NCI-H187 treated with DMSO at 0.1 percent for 48 hours (cell line): ENCODE results near the gene NHLH2.

ENCODE experiments used
- DNase-seq: peaks from one replicate; lab custom pipeline; 2025; lab: John Stamatoyannopoulos, UW

The NHLH2 gene

GRCh38 chr1:115840605-115841460, at the start of gene NHLH2:
Gene NHLH2, minus strand, starts transcription at chr1:115841126. Its CDS starts 2,754 bp downstream, at chr1:115838372.
- no peak for DNase-seq

GRCh38 chr1:115890580-115890979, 49.7 kb upstream of the NHLH2 start:
- DNase-seq: no peak

- DNase-seq: no peak
Observed at GRCh38 chr1:115888976-115889375, 48.0 kb upstream of the NHLH2 start.

DNA sequence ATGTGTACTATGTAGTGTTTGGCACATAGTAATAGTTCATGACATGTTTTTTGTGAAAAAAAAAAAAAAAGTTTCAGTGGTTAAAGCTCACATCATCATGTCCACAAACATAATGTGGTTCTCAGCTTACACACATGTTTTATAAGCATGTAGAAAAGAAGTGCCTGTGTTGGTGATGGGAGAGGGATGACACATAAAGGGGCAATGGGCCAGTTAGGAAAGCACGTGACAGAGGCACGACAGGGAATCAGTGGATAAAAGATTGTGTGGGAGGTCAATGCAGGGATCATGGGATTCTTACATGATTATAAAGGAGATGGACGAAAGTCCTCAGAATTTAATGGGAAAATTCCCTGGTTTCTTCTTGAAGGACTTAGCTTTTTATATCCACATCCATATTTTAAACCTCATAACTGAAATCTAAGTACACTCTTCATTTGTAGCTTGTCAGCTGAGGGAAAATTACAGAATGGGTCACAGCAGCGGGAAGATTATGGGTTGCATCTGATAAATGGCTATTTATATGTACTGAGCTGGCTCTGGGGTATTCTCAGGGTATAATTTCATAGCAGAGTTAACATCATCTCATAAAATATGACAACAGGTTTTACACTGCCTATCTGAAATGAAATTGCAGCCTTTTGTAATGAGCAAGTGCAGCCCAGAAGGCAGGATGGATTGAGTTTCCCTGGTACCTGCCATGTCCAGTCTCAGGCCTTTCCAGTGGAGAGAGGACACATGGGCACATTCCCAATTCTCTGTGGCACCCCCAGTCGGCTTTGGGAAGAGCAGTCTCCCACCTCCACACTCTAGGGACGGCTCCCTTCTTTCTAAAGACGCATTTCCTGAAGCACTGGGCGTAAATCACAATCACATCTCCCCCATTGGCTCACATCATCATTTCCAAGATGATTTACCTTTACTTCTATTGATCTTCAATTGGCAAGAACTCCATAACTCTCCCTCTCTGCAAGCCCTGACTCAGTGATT, 42.3 kb upstream of the NHLH2 start:
- no peak for DNase-seq

GRCh38 chr1:115880981-115881672, 40.2 kb upstream of the NHLH2 start:
- DNase-seq: no peak

DNA sequence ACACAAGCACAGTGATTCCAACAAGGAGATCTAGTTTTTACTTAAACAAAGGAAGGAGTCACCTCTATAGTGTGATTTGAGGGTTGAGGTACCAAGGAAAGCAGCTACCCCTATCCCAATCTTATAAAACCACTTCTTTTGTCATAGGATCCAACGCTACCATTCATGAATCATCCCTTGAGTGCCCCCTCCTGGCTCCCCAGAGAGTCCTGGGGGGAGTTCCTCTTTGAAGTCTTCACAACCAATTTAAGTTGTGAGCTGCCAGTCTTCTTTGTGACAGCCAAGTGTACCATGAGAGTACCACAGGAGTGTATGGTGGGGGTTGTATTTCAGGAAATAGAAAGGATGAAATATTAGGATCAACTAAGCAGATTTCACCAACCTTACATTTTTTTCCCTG, 39.1 kb upstream of the NHLH2 start:
- no peak for DNase-seq

- DNase-seq: peak; percentile 23
Observed at GRCh38 chr1:115877511-115877910, 36.6 kb upstream of the NHLH2 start.

- no peak for DNase-seq
Observed at GRCh38 chr1:115874904-115875303, 34.0 kb upstream of the NHLH2 start.

GRCh38 chr1:115874497-115874896, 33.6 kb upstream of the NHLH2 start:
- DNase-seq: no peak

DNA sequence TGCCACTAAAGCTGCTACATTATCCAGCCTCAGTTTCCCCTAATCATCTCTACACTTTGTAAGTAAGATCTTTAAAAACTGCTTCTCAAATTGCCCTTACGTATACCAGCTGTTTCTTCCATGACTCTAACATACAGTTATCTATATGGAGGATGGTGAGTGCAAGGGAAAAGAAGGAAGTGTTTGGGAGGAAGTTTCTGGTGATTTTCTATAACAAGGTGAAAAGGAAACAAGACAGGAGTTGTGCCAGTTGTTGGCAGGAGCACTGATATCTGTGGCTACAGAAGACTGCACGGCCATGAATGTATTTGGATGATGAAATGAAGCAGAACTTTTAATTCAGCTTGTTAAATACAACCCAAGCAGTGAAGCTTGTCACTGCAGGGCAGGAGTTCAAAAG, 32.3 kb upstream of the NHLH2 start:
- no peak for DNase-seq

- no peak for DNase-seq
Observed at GRCh38 chr1:115869064-115869463, 28.1 kb upstream of the NHLH2 start.

GRCh38 chr1:115867216-115867615, 26.3 kb upstream of the NHLH2 start:
- DNase-seq: no peak

GRCh38 chr1:115865704-115866380, 24.9 kb upstream of the NHLH2 start:
- no peak for DNase-seq

- DNase-seq: no peak
Observed at GRCh38 chr1:115862403-115862802, 21.5 kb upstream of the NHLH2 start.

GRCh38 chr1:115854005-115854404, 13.1 kb upstream of the NHLH2 start:
- DNase-seq: no peak

GRCh38 chr1:115850937-115851336, 10.0 kb upstream of the NHLH2 start:
- DNase-seq: no peak

GRCh38 chr1:115847787-115848186, 6.9 kb upstream of the NHLH2 start:
- DNase-seq: no peak

- DNase-seq: no peak
Observed at GRCh38 chr1:115842948-115843347, 2.0 kb upstream of the NHLH2 start.

GRCh38 chr1:115839679-115840237, 1.2 kb downstream of the NHLH2 start:
- DNase-seq: no peak

DNA sequence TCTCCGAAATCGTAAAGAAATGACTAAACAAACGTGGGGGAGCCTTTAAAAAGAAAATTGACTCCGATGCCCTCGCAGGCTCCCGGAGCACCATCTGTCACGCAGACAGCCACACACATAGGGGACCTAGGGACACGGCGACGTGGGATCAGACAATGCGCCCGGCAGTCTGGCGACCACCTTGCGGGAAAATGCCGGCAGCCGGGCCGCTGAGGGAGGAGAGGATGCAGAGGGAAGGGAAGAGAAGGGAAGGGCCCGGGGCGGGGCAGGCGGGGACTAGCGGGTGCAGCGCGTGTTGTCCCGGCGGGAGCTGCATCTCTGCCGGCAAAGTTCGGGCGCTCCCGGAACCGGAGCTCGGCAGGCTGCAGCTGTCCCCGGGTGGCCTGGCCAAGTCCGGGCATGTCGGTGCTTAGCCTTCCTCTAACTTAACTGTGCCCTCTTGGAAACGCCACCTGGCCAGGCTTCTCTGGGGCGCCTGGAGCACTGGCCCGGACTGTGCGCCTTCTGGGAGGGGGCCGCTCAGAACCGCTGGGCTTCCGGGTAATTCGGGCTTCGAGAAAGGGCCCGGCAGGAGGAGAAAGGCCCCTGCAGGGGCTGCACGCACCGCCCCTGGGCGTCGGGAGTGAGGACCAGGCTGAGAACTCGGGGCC, 1.8 kb downstream of the NHLH2 start:
- DNase-seq: no peak
